SK-N-SH (cell line): ENCODE data around the gene FBXL7. TPM values are rescaled to one million over a fixed set of nuclear protein-coding genes. Genes with fewer than 3 reads are reported as not detected.

Source experiments
- CTCF ChIA-PET: fragments of 300-600, 350-600 bp; formaldehyde crosslinking; extraction: SDS; loops from one replicate; lab custom pipeline; 2021; lab: Yijun Ruan, JAX
- POLR2A ChIA-PET: fragments of 350-600 bp; sonication (Branson Sonifier 250); formaldehyde crosslinking; extraction: SDS; loops from one replicate; lab custom pipeline; 2020; ENCODE audit warnings: antibody characterized with exemption, inconsistent platforms; lab: Yijun Ruan, JAX
- DNase-seq: peaks from one replicate; pipeline ENCODE4 v3.0.0; 2012
- H2AFZ ChIP-seq: fragments of 200-600 bp; sonication (generic); 2 replicates; pipeline ENCODE4 v1.8.1; 2016; ENCODE audit warnings: antibody characterized with exemption, mild to moderate bottlenecking, low read depth
- H3F3A ChIP-seq: fragments of 200-600 bp; sonication (generic); replicated peaks from 2 replicates; pipeline ENCODE3; 2016; ENCODE audit warnings: antibody characterized with exemption, mild to moderate bottlenecking; ENCODE audit not compliant: insufficient read depth
- H3K27ac ChIP-seq, 2 experiments: fragments of 200-500 bp in 1 of 2; fragments of 200-600 bp in 1 of 2; sonication (Bioruptor generic) in 1 of 2; sonication (generic), shearing (Covaris generic) in 1 of 2; 2 replicates each; pipeline versions ENCODE4 v1.5.1 to v1.6.1; 2014 to 2016; ENCODE audit warnings: low read depth in 2 of 2, inconsistent platforms in 1 of 2, low read length in 1 of 2, mild to moderate bottlenecking in 1 of 2, mixed read lengths in 1 of 2
- H3K27me3 ChIP-seq: fragments of 200-600 bp; sonication (generic), shearing (Covaris generic); 2 replicates; pipeline ENCODE4 v1.6.1; 2016; ENCODE audit warnings: mixed run types; ENCODE audit not compliant: insufficient read depth
- H3K36me3 ChIP-seq, 2 experiments: fragments of 200-500 bp in 1 of 2; fragments of 200-600 bp in 1 of 2; sonication (Bioruptor generic) in 1 of 2; sonication (generic) in 1 of 2; replicated peaks in 1 of 2; 2 replicates each; pipeline versions ENCODE3 to v1.5.1; 2014 to 2016; ENCODE audit warnings: low read length in 1 of 2, mild to moderate bottlenecking in 1 of 2; ENCODE audit not compliant: insufficient read depth in 2 of 2, control insufficient read depth in 1 of 2
- H3K4me1 ChIP-seq, 2 experiments: fragments of 200-500 bp in 1 of 2; fragments of 200-600 bp in 1 of 2; sonication (Bioruptor generic) in 1 of 2; sonication (generic), shearing (Covaris generic) in 1 of 2; 2 replicates each; pipeline versions ENCODE4 v1.5.1 to v1.6.1; 2014 to 2016; ENCODE audit warnings: low read depth in 1 of 2, low read length in 1 of 2, mixed run types in 1 of 2; ENCODE audit not compliant: insufficient read depth in 2 of 2, control insufficient read depth in 1 of 2
- H3K4me2 ChIP-seq: fragments of 200-600 bp; sonication (generic), shearing (Covaris generic); 2 replicates; pipeline ENCODE4 v1.6.1; 2017; ENCODE audit warnings: mixed run types
- H3K4me3 ChIP-seq, 2 experiments: fragments of 200-500 bp in 1 of 2; fragments of 200-600 bp in 1 of 2; sonication (Bioruptor generic) in 1 of 2; sonication (generic), shearing (Covaris generic) in 1 of 2; 2 replicates each; pipeline versions ENCODE4 v1.5.1 to v1.8.1; 2014 to 2016; ENCODE audit warnings: low read depth in 2 of 2, inconsistent platforms in 1 of 2, low read length in 1 of 2, mild to moderate bottlenecking in 1 of 2, mixed read lengths in 1 of 2, moderate library complexity in 1 of 2
- H3K79me2 ChIP-seq: fragments of 200-600 bp; sonication (generic); 2 replicates; pipeline ENCODE4 v1.8.1; 2017; ENCODE audit warnings: mild to moderate bottlenecking; ENCODE audit not compliant: insufficient read depth
- H3K9ac ChIP-seq: fragments of 200-600 bp; sonication (generic); 2 replicates; pipeline ENCODE4 v1.6.1; 2017; ENCODE audit warnings: mixed run types
- H3K9me2 ChIP-seq: fragments of 200-600 bp; sonication (generic); 2 replicates; pipeline ENCODE4 v1.6.1; 2017; ENCODE audit warnings: mixed run types
- H3K9me3 ChIP-seq: fragments of 200-600 bp; sonication (generic); 2 replicates; pipeline ENCODE4 v1.6.1; 2017; ENCODE audit warnings: mixed run types, mild to moderate bottlenecking, moderate library complexity
- H4K20me1 ChIP-seq: fragments of 200-600 bp; sonication (generic); 2 replicates; pipeline ENCODE4 v1.6.1; 2017; ENCODE audit warnings: mild to moderate bottlenecking, mixed run types; ENCODE audit not compliant: insufficient read depth
- CHD2 ChIP-seq: fragments of 150-350 bp; IDR thresholded peaks from 2 replicates; pipeline ENCODE4 v1.6.1; 2018; ENCODE audit warnings: low read length; ENCODE audit not compliant: partially characterized antibody
- ELF1 ChIP-seq: IDR thresholded peaks from 2 replicates; pipeline ENCODE4 v1.4.0; 2012
- EZH2phosphoT487 ChIP-seq: fragments of 200-600 bp; sonication (generic); IDR thresholded peaks from 2 replicates; pipeline ENCODE4 v1.6.1; 2017; ENCODE audit warnings: low read depth, mixed run types, mild to moderate bottlenecking, antibody characterized with exemption, moderate library complexity, borderline replicate concordance
- FOSL2 ChIP-seq: IDR thresholded peaks from 2 replicates; pipeline ENCODE4 v1.4.0; 2012; ENCODE audit warnings: low read depth, mild to moderate bottlenecking, moderate library complexity, borderline replicate concordance
- FOXJ3 ChIP-seq: sonication (generic); formaldehyde crosslinking; IDR thresholded peaks from 2 replicates; pipeline ENCODE4 v1.5.1; 2020; ENCODE audit warnings: mild to moderate bottlenecking, missing genetic modification reagents
- FOXM1 ChIP-seq: IDR thresholded peaks from 2 replicates; pipeline ENCODE4 v1.4.0; 2012; ENCODE audit warnings: low read depth, mild to moderate bottlenecking
- GABPA ChIP-seq: IDR thresholded peaks from 2 replicates; pipeline ENCODE4 v1.4.0; 2012; ENCODE audit warnings: low read depth, mild to moderate bottlenecking
- JUND ChIP-seq: IDR thresholded peaks from 2 replicates; pipeline ENCODE4 v1.4.0; 2012
- PBX3 ChIP-seq: IDR thresholded peaks from 2 replicates; pipeline ENCODE4; 2012
- RAD21 ChIP-seq: IDR thresholded peaks from 2 replicates; pipeline ENCODE4 v1.6.1; 2012; ENCODE audit warnings: mild to moderate bottlenecking, low read length
- REST ChIP-seq: IDR thresholded peaks from 2 replicates; pipeline ENCODE4 v1.6.1; 2012; ENCODE audit warnings: mild to moderate bottlenecking, low read depth, low read length, moderate library complexity
- RFX5 ChIP-seq: IDR thresholded peaks from 2 replicates; pipeline ENCODE4 v1.6.1; 2012; ENCODE audit warnings: mild to moderate bottlenecking, improper control_type of control experiment, low read length
- TAF1 ChIP-seq: IDR thresholded peaks from 2 replicates; pipeline ENCODE4 v1.6.1; 2012; ENCODE audit warnings: low read depth, mild to moderate bottlenecking, low read length, moderate library complexity, borderline replicate concordance
- TEAD4 ChIP-seq: IDR thresholded peaks from 2 replicates; pipeline ENCODE4 v1.4.0; 2012; ENCODE audit warnings: mild to moderate bottlenecking, borderline replicate concordance; ENCODE audit not compliant: insufficient read depth
- USF1 ChIP-seq: IDR thresholded peaks from 2 replicates; pipeline ENCODE4 v1.4.0; 2012; ENCODE audit warnings: low read depth, borderline replicate concordance
- YY1 ChIP-seq: IDR thresholded peaks from 2 replicates; pipeline ENCODE4 v1.4.0; 2012; ENCODE audit warnings: low read depth, mild to moderate bottlenecking
- WGBS: methylation state at CpG from one replicate; pipeline ENCODE4 v1.1.6; 2017; ENCODE audit warnings: low lambda C conversion rate; 5-methylcytosine and 5-hydroxymethylcytosine counted together
- polyA plus RNA-seq, 3 experiments: library from polyadenylated mRNA; depleted of rRNA; stranded (reverse); fragments of >200 nt; gene quantifications; 2 replicates each; pipeline ENCODE4 v1.2.3, GENCODE V29; 2012
- TF ChIP-seq, protein P1 (sequence below): IDR thresholded peaks from 2 replicates; pipeline ENCODE4 v1.4.0; 2012; ENCODE audit warnings: low read depth, borderline replicate concordance
- TF ChIP-seq, protein P2 (sequence below): IDR thresholded peaks from 2 replicates; pipeline ENCODE4 v1.4.0; 2012; ENCODE audit warnings: low read depth

The FBXL7 gene
- polyA plus RNA-seq, 1 of the 3 experiments (the other 2 are of a cell fraction): 7.0 TPM

DNA sequence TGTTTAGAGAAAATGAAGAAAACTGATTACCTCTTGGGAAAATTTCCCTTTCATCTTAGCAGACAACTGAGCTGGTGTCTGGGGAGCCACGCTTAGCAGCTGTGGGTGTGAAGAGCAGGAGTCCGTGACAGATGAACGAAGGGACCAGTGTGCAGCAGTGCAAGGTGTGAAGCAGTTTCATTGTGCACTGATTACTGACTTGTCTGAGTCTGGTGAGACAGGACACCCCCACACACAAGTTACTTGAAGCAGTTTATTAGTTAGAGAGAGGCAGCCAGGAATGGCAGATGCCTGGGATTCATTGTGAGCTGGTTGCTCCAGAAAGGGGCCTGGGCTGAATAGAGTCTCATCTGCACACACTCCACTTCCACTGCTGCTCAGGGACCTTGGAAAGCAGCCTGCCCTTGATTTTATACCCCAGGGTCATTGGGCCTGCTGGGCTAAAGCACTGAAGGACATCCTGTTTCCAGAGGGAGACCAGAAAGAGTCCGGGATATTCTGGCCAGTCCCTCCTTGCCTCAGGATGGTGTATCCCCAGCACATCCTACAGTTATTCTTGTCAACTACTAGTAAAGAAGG lies 47.4 kb downstream of the FBXL7 start:
- H3K4me3 ChIP-seq: no peak overlapping the region
- H3K9me2 ChIP-seq: no peaks in the 10 kb centered on the region
- H3K27ac ChIP-seq: no peak overlapping the region
- peaks cover 0 to 2% of the 10 kb centered on the region in 2 experiments for H3K36me3 ChIP-seq
- H3K9me3 ChIP-seq: no peaks in the 10 kb centered on the region
- H2AFZ ChIP-seq: no peak overlapping the region
- no peak overlapping the region for H3K9ac ChIP-seq
- H3K79me2 ChIP-seq: peaks cover 5% of the 10 kb centered on the region; the same call in 1 of the 2 replicates
- TF ChIP-seq ELF1: no peak
- TF ChIP-seq JUND: no peak
- TF ChIP-seq USF1: no peak
- no peak for TF ChIP-seq TAF1
- TF ChIP-seq RFX5: no peak
- no peak for TF ChIP-seq TEAD4
- TF ChIP-seq FOXM1: no peak
- TF ChIP-seq EZH2phosphoT487: no peak
- TF ChIP-seq FOXJ3 (CRISPR knock-in tag): no peak
- ChIA-PET POLR2A (no interaction called here), CTCF (interaction anchor here (0.6 kb wide), 1 partner anchor 159 kb away, joined by 3 read pairs; no protein-coding TSS in a partner anchor)
- no peaks in the 10 kb centered on the region for H3F3A ChIP-seq
- 94% methylated on average over 4 of the region's 4 CpGs for WGBS
- no peaks in the 10 kb centered on the region for H3K27me3 ChIP-seq
- no peaks in the 10 kb centered on the region; a peak in 1 of 4 replicates for H3K4me1 ChIP-seq
- H3K4me2 ChIP-seq: no peak overlapping the region
- no peak for DNase-seq
- no peaks in the 10 kb centered on the region for H4K20me1 ChIP-seq

GRCh38 chr5:15549961-15550360 lies 50.0 kb downstream of the FBXL7 start:
- no peaks in the 10 kb centered on the region for H4K20me1 ChIP-seq
- POLR2A ChIA-PET: no interaction called here
- CTCF ChIA-PET: interaction anchor here (0.6 to 0.7 kb wide), 2 partner anchors 9 to 19 kb away, joined by 3 read pairs; no protein-coding TSS in a partner anchor
- TF ChIP-seq GABPA (no peak), CHD2 (no peak), REST (no peak), RAD21 (no peak), FOSL2 (no peak), ELF1 (no peak), EZH2phosphoT487 (no peak), YY1 (no peak), TAF1 (no peak), USF1 (no peak), TEAD4 (no peak), PBX3 (no peak)
- TF ChIP-seq, protein P1, sequence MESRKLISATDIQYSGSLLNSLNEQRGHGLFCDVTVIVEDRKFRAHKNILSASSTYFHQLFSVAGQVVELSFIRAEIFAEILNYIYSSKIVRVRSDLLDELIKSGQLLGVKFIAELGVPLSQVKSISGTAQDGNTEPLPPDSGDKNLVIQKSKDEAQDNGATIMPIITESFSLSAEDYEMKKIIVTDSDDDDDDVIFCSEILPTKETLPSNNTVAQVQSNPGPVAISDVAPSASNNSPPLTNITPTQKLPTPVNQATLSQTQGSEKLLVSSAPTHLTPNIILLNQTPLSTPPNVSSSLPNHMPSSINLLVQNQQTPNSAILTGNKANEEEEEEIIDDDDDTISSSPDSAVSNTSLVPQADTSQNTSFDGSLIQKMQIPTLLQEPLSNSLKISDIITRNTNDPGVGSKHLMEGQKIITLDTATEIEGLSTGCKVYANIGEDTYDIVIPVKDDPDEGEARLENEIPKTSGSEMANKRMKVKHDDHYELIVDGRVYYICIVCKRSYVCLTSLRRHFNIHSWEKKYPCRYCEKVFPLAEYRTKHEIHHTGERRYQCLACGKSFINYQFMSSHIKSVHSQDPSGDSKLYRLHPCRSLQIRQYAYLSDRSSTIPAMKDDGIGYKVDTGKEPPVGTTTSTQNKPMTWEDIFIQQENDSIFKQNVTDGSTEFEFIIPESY: no peak
- TF ChIP-seq, protein P2, sequence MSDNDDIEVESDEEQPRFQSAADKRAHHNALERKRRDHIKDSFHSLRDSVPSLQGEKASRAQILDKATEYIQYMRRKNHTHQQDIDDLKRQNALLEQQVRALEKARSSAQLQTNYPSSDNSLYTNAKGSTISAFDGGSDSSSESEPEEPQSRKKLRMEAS: no peak

More at GRCh38 chr5:15549961-15550360, 50.0 kb downstream of the FBXL7 start:
- 82% methylated on average over 1 of the region's 1 CpG for WGBS
- no peaks in the 10 kb centered on the region for H3K27me3 ChIP-seq
- H2AFZ ChIP-seq: no peak overlapping the region
- DNase-seq: no peak
- H3K27ac ChIP-seq: no peak overlapping the region
- H3K36me3 ChIP-seq: no peaks in the 10 kb centered on the region
- no peak overlapping the region for H3K9ac ChIP-seq
- no peaks in the 10 kb centered on the region for H3F3A ChIP-seq
- no peaks in the 10 kb centered on the region for H3K9me2 ChIP-seq
- no peaks in the 10 kb centered on the region; the same call in 1 of the 2 replicates for H3K79me2 ChIP-seq
- no peaks in the 10 kb centered on the region; a peak in 1 of 4 replicates for H3K4me1 ChIP-seq
- H3K9me3 ChIP-seq: no peaks in the 10 kb centered on the region
- no peak overlapping the region for H3K4me2 ChIP-seq
- H3K4me3 ChIP-seq: no peak overlapping the region
